Caco-2 (cell line): Measurements from ENCODE around the gene CLDN20. TPM values are rescaled to one million over a fixed set of nuclear protein-coding genes. Genes with fewer than 3 reads are reported as not detected.

Experiments used
- BruUV-seq: library from RNA; stranded (reverse); fragments of 400-500 nt; replicated peaks from 2 replicates; lab custom pipeline; 2021; lab: Mats Ljungman, UMichigan
- CTCF ChIA-PET: fragments of 300-600 bp; sonication (Branson Sonifier 250); formaldehyde crosslinking; loops from one replicate; lab custom pipeline; 2022; ENCODE audit warnings: antibody characterized with exemption; lab: Charles Lee
- POLR2A ChIA-PET: fragments of 300-600 bp; sonication (Branson Sonifier 250); formaldehyde crosslinking; loops from one replicate; lab custom pipeline; 2022; ENCODE audit warnings: antibody characterized with exemption; lab: Charles Lee
- DNase-seq, 2 experiments: peaks; one replicate each; pipeline versions ENCODE4 v3.0.0 to v3.0.0-alpha.2; 2020 to 2022
- H3K27me3 ChIP-seq: replicated peaks from 2 replicates; pipeline ENCODE4 v1.6.0; 2011; ENCODE audit warnings: low read length; ENCODE audit not compliant: control insufficient read depth, insufficient read depth
- H3K36me3 ChIP-seq: 2 replicates; pipeline ENCODE4 v1.5.1; 2011; ENCODE audit warnings: low read length; ENCODE audit not compliant: control insufficient read depth, insufficient read depth
- H3K4me1 ChIP-seq: fragments of 250-450 bp; sonication (Bioruptor Pico); 2 replicates; pipeline ENCODE4 v1.5.1; 2020; ENCODE audit warnings: mild to moderate bottlenecking
- H3K4me3 ChIP-seq: 2 replicates; pipeline ENCODE4 v1.5.1; 2011; ENCODE audit warnings: low read depth, mild to moderate bottlenecking, control low read depth, low read length
- H3K9me3 ChIP-seq: fragments of 250-450 bp; sonication (Bioruptor Pico); 2 replicates; pipeline ENCODE4 v1.5.1; 2020; ENCODE audit warnings: mild to moderate bottlenecking, moderate library complexity
- H3K27ac Mint-ChIP-seq: one replicate; pipeline ENCODE4 v1.8.0; 2022; ENCODE audit warnings: mixed read lengths; ENCODE audit not compliant: unreplicated experiment
- H3K27me3 Mint-ChIP-seq: one replicate; pipeline ENCODE4 v1.8.0; 2022; ENCODE audit warnings: mixed read lengths; ENCODE audit not compliant: insufficient read depth, unreplicated experiment
- H3K36me3 Mint-ChIP-seq: one replicate; pipeline ENCODE4 v1.8.0; 2022; ENCODE audit warnings: mild to moderate bottlenecking, mixed read lengths; ENCODE audit not compliant: insufficient read depth, unreplicated experiment
- H3K4me1 Mint-ChIP-seq: one replicate; pipeline ENCODE4 v1.8.0; 2022; ENCODE audit warnings: low read depth, mixed read lengths; ENCODE audit not compliant: unreplicated experiment
- H3K4me3 Mint-ChIP-seq: one replicate; pipeline ENCODE4 v1.8.0; 2022; ENCODE audit warnings: mild to moderate bottlenecking, moderate library complexity, mixed read lengths; ENCODE audit not compliant: unreplicated experiment
- H3K9me3 Mint-ChIP-seq: one replicate; pipeline ENCODE4 v1.8.0; 2022; ENCODE audit warnings: mixed read lengths; ENCODE audit not compliant: unreplicated experiment
- intact Hi-C: fragments of 100-400 bp; cut with micrococcal nuclease; formaldehyde crosslinking; loops from one replicate; pipeline ENCODE4 v1.10.0; 2022; ENCODE audit not compliant: unreplicated experiment
- total RNA-seq: library from RNA; stranded (reverse); gene quantifications from 2 replicates; pipeline ENCODE4 v1.2.3, GENCODE V29; 2022
- TF ChIP-seq, protein P1 (sequence below), 2 experiments: fragments of 200-600 bp in 1 of 2; IDR thresholded peaks; 1 replicate in 1 of 2; 2 replicates in 1 of 2; pipeline versions ENCODE4 v1.5.1 to v1.8.0; 2011 to 2022; ENCODE audit warnings: antibody characterized with exemption in 1 of 2, control low read depth in 1 of 2, inconsistent platforms in 1 of 2, low read depth in 1 of 2, low read length in 1 of 2, mild to moderate bottlenecking in 1 of 2, moderate library complexity in 1 of 2; ENCODE audit not compliant: insufficient read depth in 1 of 2, severe bottlenecking in 1 of 2, unreplicated experiment in 1 of 2

CLDN20 gene
- total RNA-seq, 1 experiment from 2014 or later, result not detected

DNA sequence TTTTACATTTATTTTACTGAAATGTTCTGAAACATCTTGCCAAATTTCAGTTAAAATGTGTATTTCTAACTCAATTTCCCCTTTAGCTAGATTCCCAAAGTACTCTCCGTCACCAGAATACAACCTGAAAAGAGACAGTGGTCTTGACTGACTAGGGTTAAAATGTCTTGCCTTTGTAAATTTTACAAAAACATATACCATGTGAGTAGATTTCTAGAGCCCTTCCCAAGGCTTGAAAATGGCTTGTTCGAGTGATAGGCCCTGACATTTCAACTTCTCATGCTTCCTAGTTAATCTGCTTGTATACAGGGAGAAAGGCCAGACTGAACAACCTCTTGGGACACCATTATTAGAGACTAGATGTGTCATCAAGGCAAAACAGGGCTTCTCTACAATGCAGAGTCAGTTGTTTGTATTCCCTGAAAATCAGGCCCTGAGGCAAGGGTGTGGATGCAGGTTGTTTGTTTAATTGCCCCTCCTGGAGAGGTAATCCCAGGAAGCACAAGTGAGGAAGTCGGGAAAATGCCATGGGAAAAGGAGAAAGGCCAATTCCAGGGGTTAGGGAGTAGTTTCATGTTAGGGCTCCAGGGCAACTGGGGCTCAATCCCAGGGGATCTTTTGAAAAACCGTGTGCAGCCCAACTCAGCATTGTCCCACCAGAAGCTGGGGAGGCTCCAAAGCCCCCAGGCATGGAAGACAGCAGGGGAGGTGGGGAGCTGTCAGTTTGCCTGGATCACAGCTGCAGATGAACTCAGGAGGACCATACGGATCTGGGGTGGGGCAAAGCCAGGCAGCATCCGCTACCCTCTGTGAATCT is 62.1 kb downstream of the CLDN20 start:
- Mint-ChIP-seq H3K36me3 (peaks cover 37% of the 10 kb centered on the region), H3K27ac (no peak overlapping the region), H3K4me1 (peaks cover 25% of the 10 kb centered on the region), H3K9me3 (peaks cover 13% of the 10 kb centered on the region), H3K4me3 (peak overlapping the region; percentile 1), H3K27me3 (no peaks in the 10 kb centered on the region)
- H3K36me3 ChIP-seq, result no peaks in the 10 kb centered on the region; the same call in 1 of the 2 replicates
- no peak for DNase-seq
- intact Hi-C loops, result loop anchor here (5.0 to 10.0 kb wide), 4 partner anchors 56 to 379 kb away; no protein-coding TSS in a partner anchor
- CTCF ChIA-PET, result no interaction called here
- H3K9me3 ChIP-seq, result no peaks in the 10 kb centered on the region
- peaks cover 29% of the 10 kb centered on the region for H3K4me1 ChIP-seq
- no TSS peak for BruUV-seq
- no peak overlapping the region for H3K4me3 ChIP-seq
- TF ChIP-seq, protein P1, sequence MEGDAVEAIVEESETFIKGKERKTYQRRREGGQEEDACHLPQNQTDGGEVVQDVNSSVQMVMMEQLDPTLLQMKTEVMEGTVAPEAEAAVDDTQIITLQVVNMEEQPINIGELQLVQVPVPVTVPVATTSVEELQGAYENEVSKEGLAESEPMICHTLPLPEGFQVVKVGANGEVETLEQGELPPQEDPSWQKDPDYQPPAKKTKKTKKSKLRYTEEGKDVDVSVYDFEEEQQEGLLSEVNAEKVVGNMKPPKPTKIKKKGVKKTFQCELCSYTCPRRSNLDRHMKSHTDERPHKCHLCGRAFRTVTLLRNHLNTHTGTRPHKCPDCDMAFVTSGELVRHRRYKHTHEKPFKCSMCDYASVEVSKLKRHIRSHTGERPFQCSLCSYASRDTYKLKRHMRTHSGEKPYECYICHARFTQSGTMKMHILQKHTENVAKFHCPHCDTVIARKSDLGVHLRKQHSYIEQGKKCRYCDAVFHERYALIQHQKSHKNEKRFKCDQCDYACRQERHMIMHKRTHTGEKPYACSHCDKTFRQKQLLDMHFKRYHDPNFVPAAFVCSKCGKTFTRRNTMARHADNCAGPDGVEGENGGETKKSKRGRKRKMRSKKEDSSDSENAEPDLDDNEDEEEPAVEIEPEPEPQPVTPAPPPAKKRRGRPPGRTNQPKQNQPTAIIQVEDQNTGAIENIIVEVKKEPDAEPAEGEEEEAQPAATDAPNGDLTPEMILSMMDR (IDR thresholded peaks at IDR 0.05; ENCODE audit: insufficient read depth in 1 of 2, low read depth in 1 of 2, low read length in 1 of 2, severe bottlenecking in 1 of 2, unreplicated experiment in 1 of 2), result no peak
- POLR2A ChIA-PET, result no interaction called here
- H3K27me3 ChIP-seq, result no peaks in the 10 kb centered on the region

Other genes with a start within 250 kb of the CLDN20 start
- 35.7 and 38.4 TPM in 2 replicates for gene TFB1M, start 50.5 kb downstream of the CLDN20 start, total RNA-seq
- gene NOX3, start 191.8 kb downstream of the CLDN20 start, total RNA-seq, result not detected in 2 replicates